ENCODE results near the gene SORCS2. TPM values are rescaled to one million over a fixed set of nuclear protein-coding genes. Genes with fewer than 3 reads are reported as not detected.

Gene SORCS2
- total RNA-seq, 4 donors from 2014 or later, result 0.48 to 1.8 (median 0.68) TPM; not detected in 1

- no peaks in the 10 kb centered on the region for H3K9me3 ChIP-seq
- in situ Hi-C loops (cut with MboI; ENCODE audit: low pct_ligation_motif_present in 1 of 4, low pct_unique_long_range_greater_than_20kb in 1 of 4, low sequenced_read_pairs in 3 of 4) (no loop called here), intact Hi-C loops (cut with DNase I; ENCODE audit: low total_unique reads) (no loop called here)
- TF ChIP-seq POLR2AphosphoS5 (IDR thresholded peaks at IDR 0.05), result no peak
- no peak for TF ChIP-seq EP300 (IDR thresholded peaks at IDR 0.05; ENCODE audit: low read depth)
- TF ChIP-seq POLR2A (IDR thresholded peaks at IDR 0.05), result no peak
- no peak for TF ChIP-seq CTCF (IDR thresholded peaks at IDR 0.05)
- H3K4me1 ChIP-seq, result peaks cover 0 to 33% (median 13%) of the 10 kb centered on the region in 4 donors
- no peak for DNase-seq
- H3K27ac ChIP-seq, result no peak overlapping the region
- H3K36me3 ChIP-seq, result no peaks in the 10 kb centered on the region
- no peak overlapping the region for H3K4me3 ChIP-seq
- no peaks in the 10 kb centered on the region for H3K27me3 ChIP-seq
- 83 to 95% methylated on average over 7 to 11 of the region's 11 CpGs for WGBS, 2 donors (ENCODE audit: low coverage in 1 of 2)
These were observed 592.7 kb downstream of the SORCS2 start for GRCh38 chr4:7785017-7785416.

GRCh38 chr4:7786040-7786439, 593.7 kb downstream of the SORCS2 start:
- no peak overlapping the region for H3K27ac ChIP-seq
- DNase-seq, result no peak
- 87% methylated on average over 10 of the region's 10 CpGs; no CpG with 5 or more reads in 1 of the 2 donors for WGBS, 2 donors (ENCODE audit: low coverage in 1 of 2)
- peaks cover 0 to 31% (median 13%) of the 10 kb centered on the region in 4 donors for H3K4me1 ChIP-seq
- H3K36me3 ChIP-seq, result no peaks in the 10 kb centered on the region
- H3K4me3 ChIP-seq, result no peak overlapping the region
- no peak for TF ChIP-seq EP300 (IDR thresholded peaks at IDR 0.05; ENCODE audit: low read depth)
- TF ChIP-seq POLR2A (IDR thresholded peaks at IDR 0.05), result no peak
- TF ChIP-seq CTCF (IDR thresholded peaks at IDR 0.05), result no peak
- TF ChIP-seq POLR2AphosphoS5 (IDR thresholded peaks at IDR 0.05), result no peak
- no peaks in the 10 kb centered on the region for H3K9me3 ChIP-seq
- intact Hi-C loops (cut with DNase I; ENCODE audit: low total_unique reads), result no loop called here
- in situ Hi-C loops (cut with MboI; ENCODE audit: low pct_ligation_motif_present in 1 of 4, low pct_unique_long_range_greater_than_20kb in 1 of 4, low sequenced_read_pairs in 3 of 4), result no loop called here
- no peaks in the 10 kb centered on the region for H3K27me3 ChIP-seq

- Histone ChIP-seq H3K4me3 (no peak overlapping the region), H3K36me3 (no peaks in the 10 kb centered on the region), H3K27me3 (no peaks in the 10 kb centered on the region), H3K4me1 (peaks cover 0 to 26% (median 13%) of the 10 kb centered on the region in 4 donors), H3K27ac (no peak overlapping the region), H3K9me3 (no peaks in the 10 kb centered on the region)
- TF ChIP-seq POLR2AphosphoS5 (IDR thresholded peaks at IDR 0.05), result no peak
- TF ChIP-seq EP300 (IDR thresholded peaks at IDR 0.05; ENCODE audit: low read depth), result no peak
- no peak for TF ChIP-seq CTCF (IDR thresholded peaks at IDR 0.05)
- TF ChIP-seq POLR2A (IDR thresholded peaks at IDR 0.05), result no peak
- intact Hi-C loops (cut with DNase I; ENCODE audit: low total_unique reads), result no loop called here
- no peak for DNase-seq
- in situ Hi-C loops (cut with MboI; ENCODE audit: low pct_ligation_motif_present in 1 of 4, low pct_unique_long_range_greater_than_20kb in 1 of 4, low sequenced_read_pairs in 3 of 4), result no loop called here
- WGBS, 2 donors (ENCODE audit: low coverage in 1 of 2), result 74 to 87% methylated on average over 9 to 10 of the region's 10 CpGs
These were observed 594.2 kb downstream of the SORCS2 start for GRCh38 chr4:7786517-7786916.

DNA sequence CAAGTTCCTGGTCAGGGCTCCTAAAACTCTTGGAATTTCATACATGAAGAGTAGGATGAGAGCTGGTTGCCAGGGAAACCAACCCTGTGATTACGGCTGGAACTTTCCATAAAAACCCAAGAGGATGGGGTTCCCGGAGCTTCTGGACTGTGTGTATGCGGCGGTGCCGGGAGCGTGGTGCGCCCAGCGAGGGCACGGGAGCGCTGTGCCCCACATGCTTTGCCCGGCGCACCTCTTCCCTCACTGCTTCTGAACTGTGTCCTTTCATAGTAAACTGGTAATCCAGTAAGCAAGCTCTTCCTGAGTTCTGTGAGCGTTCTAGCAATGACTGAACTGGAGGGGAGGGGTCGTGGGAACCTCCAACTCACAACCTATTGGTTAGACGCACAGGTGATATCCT, 594.7 kb downstream of the SORCS2 start:
- DNase-seq, result no peak
- no peaks in the 10 kb centered on the region for H3K9me3 ChIP-seq
- peaks cover 0 to 21% (median 13%) of the 10 kb centered on the region in 4 donors for H3K4me1 ChIP-seq
- in situ Hi-C loops (cut with MboI; ENCODE audit: low pct_ligation_motif_present in 1 of 4, low pct_unique_long_range_greater_than_20kb in 1 of 4, low sequenced_read_pairs in 3 of 4), result no loop called here
- H3K27ac ChIP-seq, result no peak overlapping the region
- TF ChIP-seq POLR2AphosphoS5 (IDR thresholded peaks at IDR 0.05) (no peak), POLR2A (IDR thresholded peaks at IDR 0.05) (no peak), EP300 (IDR thresholded peaks at IDR 0.05; ENCODE audit: low read depth) (no peak), CTCF (IDR thresholded peaks at IDR 0.05) (no peak)
- intact Hi-C loops (cut with DNase I; ENCODE audit: low total_unique reads), result no loop called here
- H3K27me3 ChIP-seq, result no peaks in the 10 kb centered on the region
- H3K36me3 ChIP-seq, result no peaks in the 10 kb centered on the region
- 93% methylated on average over 15 of the region's 15 CpGs; no CpG with 5 or more reads in 1 of the 2 donors for WGBS, 2 donors (ENCODE audit: low coverage in 1 of 2)
- no peak overlapping the region for H3K4me3 ChIP-seq
